GM18861 (cell line): Measurements from ENCODE around the gene CCT8L2.
"Not testable (repeated sequence)": the region's sequence is repeated elsewhere in the genome, so short reads cannot be mapped to it uniquely, and the experiment has no call there.

Source experiments
- ATAC-seq: cut with Tn5 transposase; IDR thresholded peaks from one replicate; pipeline ENCODE4 v1.9.1; 2021; ENCODE audit not compliant: unreplicated experiment

CCT8L2 gene

DNA sequence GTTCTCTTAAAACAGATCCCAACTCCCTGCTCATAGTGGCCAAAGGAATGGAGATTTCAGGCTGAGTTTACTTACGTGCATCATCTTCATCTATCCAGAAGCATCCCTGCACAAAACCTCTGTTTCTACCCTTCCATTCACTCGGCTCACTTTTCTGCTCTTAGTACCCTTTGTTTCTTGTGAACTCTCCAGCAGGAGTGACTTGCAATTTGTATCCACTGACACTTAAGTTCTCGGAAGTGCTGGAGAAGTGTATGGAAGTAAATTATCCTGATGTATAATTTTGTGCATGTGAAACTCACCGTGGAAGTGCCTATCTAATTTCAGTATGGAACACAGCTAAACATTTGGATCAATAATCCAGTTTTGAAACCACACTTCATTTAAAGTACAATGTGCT lies 7.0 kb upstream of the CCT8L2 start:
- not testable (repeated sequence) for ATAC-seq

GRCh38 chr22:16595251-16595650 lies 2.6 kb upstream of the CCT8L2 start:
- ATAC-seq: not testable (repeated sequence)

DNA sequence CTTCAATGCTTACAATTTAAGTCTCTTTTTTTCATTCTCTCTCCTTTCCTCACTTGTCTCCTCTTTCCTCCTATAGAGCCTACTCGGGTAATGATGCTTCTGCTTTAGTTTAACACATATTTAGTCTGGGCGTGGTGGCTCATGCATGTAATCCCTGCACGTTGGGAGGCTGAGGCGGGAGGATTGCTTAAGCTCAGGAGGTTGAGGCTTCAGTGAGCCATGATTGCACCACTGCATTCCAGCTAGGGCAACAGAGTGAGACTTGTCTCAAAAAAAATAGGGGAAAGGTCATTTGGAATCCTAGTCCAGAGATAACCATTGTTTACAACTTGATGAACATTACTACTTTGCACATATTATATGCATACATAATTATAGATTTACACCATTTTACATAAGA lies 1.4 kb upstream of the CCT8L2 start:
- no peak for ATAC-seq

- ATAC-seq: not testable (repeated sequence)
These were observed 379 bp downstream of the CCT8L2 start for GRCh38 chr22:16592231-16592630.

GRCh38 chr22:16591136-16591535 lies 1.5 kb downstream of the CCT8L2 start:
- ATAC-seq: not testable (repeated sequence)

DNA sequence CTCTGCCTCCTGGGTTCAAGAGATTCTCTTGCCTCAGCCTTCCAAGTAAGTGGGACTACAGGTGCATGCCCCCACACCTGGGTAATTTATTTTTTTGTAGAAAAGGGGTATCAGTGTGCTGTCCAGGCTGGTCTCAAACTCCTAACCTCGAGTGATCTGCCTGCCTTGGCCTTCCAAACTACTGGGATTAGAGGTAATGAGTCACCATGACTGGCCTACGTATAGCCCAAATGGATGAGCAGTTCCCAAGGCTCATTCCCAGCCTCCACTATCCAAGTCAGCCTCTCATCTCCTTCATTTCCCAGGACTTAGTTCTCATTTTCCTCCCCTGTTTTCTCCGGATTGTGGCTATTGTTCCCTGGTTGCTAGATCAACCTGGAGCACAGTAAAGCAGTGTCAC lies 5.6 kb downstream of the CCT8L2 start:
- no peak for ATAC-seq

DNA sequence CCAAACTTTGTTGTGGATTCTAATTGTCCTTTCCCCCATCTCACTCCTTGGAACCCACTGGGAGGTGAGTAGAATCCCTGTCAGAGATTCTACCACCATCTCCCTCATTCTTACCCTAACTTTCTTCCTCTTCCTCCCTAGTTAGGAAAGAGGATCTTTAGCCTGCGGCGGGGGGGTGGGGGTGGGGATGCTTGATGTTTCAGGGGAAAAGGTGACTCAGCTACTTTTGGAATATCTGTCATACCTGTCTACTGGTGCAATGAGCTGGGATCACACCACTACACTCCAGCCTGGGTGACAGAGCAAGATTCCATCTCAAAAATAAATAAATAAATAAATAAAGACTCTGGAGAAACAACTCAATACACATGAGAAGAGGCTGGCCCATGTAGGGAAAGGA lies 6.4 kb downstream of the CCT8L2 start:
- ATAC-seq: no peak

- not testable (repeated sequence) for ATAC-seq
These were observed 11.7 kb downstream of the CCT8L2 start for GRCh38 chr22:16580872-16581271.

DNA sequence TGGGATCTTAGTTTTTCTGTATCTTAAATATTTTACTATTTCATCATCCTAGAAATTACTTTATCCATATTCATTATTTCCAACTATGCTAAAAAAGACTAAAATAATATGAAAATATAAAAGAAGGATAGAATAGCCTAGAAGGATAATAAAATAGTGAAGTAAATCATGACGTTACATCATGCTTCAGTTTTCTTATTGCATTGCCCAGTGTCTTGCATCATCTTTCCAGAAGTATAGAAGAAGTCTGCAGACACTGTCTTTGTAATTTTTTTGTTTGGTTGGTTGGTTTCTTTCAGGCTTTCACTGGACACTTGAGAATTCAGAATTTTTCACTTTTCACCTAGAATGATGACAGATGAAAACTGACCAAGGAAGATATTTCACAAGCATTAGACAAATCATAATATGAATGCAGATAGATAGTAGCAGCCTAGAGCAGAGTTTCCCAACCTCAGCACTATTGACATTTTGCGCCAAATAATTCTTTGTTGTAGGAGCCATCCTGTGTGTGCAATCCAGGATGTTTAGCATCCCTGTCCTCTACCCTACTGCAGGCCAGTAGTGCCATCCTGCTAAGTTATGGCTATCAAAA lies 23.3 kb downstream of the CCT8L2 start:
- ATAC-seq: not testable (repeated sequence)

- ATAC-seq: no peak
These were observed 24.2 kb downstream of the CCT8L2 start for GRCh38 chr22:16568425-16568758.

GRCh38 chr22:16567617-16568424 lies 24.8 kb downstream of the CCT8L2 start:
- not testable (repeated sequence) for ATAC-seq

- not testable (repeated sequence) for ATAC-seq
These were observed 26.0 kb downstream of the CCT8L2 start for GRCh38 chr22:16566421-16567151.

- ATAC-seq: not testable (repeated sequence)
These were observed 26.8 kb downstream of the CCT8L2 start for GRCh38 chr22:16565585-16566420.

- not testable (repeated sequence) for ATAC-seq
These were observed 27.6 kb downstream of the CCT8L2 start for GRCh38 chr22:16564837-16565584.

DNA sequence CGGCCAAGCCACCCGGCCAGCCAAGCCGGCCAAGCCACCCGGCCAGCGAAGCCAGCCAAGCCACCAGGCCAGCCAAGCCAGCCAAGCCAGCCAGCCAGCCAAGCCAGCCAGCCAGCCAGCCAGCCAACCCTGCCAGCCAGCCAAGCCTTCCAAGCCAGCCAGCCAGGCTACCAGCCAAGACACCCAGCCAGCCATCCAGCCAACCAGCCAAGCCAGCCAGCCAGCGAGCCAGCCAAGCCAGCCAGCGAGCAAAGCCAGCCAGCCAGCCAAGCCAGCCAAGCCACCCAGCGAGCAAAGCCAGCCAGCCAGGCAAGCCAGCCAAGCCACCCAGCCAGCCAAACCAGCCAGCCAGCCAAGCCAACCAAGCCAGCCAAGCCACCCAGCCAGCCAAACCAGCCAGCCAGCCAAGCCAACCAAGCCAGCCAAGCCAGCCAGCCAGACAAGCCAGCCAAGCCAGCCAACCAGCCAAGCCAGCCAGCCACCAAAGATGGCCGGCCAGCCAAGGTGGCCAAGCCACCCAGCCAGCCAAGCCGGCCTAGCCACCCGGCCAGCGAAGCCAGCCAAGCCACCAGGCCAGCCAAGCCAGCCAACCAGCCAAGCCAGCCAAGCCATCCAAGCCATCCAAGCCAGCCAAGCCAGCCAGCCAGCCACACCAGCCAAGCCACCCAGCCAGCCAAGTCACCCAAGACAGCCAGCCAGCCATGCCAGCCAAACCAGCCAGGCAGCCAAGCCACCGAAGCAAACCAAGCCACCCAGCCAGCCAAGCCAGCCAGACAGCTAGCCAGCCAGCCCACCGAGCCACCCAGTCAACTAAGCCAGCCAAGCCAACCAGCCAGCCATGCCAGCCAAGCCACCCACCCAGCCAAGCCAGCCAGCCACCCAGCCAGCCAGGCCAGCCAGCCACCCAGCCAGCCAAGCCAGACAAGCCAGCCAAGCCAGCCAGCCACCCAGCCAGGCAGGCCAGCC lies 28.8 kb downstream of the CCT8L2 start:
- no peak for ATAC-seq

- no peak for ATAC-seq
These were observed 29.7 kb downstream of the CCT8L2 start for GRCh38 chr22:16562711-16563554.

GRCh38 chr22:16561093-16561658 lies 31.4 kb downstream of the CCT8L2 start:
- not testable (repeated sequence) for ATAC-seq

DNA sequence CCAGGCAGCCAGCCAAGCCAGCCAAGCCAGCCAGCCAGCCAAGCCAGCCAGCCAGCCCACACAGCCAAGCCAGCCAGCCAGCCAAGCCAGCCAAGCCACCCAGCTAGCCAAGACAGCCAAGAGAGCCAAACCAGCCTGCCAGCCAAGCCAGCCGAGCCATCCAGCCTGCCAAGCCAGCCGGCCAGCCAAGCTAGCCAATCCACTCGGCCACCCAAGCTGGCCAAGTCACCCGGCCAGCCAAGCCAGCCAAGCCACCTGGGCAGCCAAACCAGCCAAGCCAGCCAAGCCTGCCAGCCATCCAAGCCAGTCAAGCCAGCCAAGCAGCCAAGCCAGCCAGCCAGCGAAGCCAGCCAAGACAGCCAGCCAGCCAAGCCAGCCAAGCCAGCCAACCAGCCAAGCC lies 32.0 kb downstream of the CCT8L2 start:
- ATAC-seq: not testable (repeated sequence)
